ENCODE results near the gene TFEB. TPM values are rescaled to one million over a fixed set of nuclear protein-coding genes. Genes with fewer than 3 reads are reported as not detected.

Gene TFEB
- total RNA-seq, 1 donor from 2014 or later = 35.5 TPM

DNA sequence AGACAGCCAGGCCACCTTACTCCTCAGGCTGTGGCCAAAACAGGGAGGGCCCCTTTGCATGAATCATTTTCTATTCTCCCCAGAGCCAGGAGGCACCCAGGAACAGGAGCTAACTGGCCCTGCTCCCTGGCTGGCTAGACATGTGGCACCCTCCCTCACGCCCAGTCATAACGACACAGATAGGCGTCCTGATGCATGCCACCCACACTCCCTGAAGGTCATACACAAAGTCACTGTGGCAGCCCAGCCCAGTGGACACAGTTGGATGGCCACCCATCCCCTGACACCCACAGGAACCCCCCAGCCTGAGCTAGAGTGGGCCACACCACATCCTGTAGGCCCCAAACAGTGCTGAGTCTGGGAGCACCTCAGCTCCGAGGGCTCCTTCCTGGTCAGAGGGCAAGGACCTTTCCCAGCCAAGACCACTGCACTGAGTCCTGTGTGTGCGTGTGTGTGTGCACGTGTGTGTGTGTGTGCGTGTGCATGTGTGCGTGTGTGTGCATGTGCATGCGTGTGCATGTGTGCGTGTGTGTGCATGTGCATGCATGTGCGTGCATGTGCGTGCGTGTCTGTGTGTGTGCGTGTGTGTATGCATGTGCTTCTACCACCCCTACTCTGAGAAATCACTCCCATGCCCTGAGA is 21.6 kb downstream of the TFEB start:
- no peak for DNase-seq (ENCODE audit: low spot score)
- ATAC-seq = peak; percentile 27
- intact Hi-C loops (cut with DNase I) = no loop called here

DNA sequence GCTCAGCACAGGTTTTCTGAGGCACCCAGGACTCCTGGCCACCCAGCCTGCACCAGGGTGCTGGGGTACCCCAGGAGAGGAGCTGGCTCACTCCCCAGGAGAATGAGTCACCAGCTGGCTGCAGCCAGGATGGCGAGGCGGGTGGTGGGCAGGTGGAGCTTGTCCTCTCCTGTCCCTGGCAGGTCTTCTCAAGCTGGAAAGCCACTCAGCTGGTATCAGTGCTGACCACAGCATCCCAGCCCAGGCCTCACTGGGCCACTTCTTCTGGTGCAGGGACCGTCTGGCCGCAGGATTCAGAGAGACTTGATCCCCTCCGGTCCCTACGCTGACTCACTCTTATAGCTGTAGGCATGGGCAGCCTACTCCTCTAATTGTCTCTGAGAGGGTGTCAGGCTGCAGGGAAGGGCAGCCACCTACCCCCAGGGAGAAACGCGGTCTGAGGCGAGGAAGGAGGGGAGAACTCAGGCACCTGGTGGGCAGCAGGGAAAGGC is 22.2 kb downstream of the TFEB start:
- intact Hi-C loops (cut with DNase I) = no loop called here
- DNase-seq (ENCODE audit: low spot score) (no peak), ATAC-seq (peak; percentile 39)

DNA sequence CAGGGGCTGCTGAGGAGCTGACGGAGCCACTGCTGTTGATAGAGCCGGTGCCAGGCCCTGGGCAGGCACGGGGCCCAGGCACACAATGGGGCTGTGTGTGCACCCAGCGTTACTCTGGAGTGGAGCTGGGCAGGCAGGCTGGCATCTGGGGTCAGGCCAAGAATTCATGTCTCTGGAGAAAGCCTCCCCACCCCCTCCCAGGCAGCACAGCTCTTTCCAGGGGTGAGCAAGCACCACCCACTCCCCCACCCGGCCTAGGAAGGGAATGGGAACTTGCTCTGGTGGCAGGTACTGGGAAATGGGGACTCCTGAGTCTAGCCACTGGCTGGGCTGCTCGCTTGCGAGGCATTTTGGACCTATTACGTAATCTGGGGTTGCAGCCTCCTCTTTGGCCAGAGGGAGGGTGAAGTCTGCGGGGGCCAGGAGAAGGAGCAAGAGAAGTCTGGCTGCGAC is 22.7 kb downstream of the TFEB start:
- DNase-seq (ENCODE audit: low spot score) = peak; percentile 82
- ATAC-seq = peak; percentile 70
- intact Hi-C loops (cut with DNase I) = no loop called here

DNA sequence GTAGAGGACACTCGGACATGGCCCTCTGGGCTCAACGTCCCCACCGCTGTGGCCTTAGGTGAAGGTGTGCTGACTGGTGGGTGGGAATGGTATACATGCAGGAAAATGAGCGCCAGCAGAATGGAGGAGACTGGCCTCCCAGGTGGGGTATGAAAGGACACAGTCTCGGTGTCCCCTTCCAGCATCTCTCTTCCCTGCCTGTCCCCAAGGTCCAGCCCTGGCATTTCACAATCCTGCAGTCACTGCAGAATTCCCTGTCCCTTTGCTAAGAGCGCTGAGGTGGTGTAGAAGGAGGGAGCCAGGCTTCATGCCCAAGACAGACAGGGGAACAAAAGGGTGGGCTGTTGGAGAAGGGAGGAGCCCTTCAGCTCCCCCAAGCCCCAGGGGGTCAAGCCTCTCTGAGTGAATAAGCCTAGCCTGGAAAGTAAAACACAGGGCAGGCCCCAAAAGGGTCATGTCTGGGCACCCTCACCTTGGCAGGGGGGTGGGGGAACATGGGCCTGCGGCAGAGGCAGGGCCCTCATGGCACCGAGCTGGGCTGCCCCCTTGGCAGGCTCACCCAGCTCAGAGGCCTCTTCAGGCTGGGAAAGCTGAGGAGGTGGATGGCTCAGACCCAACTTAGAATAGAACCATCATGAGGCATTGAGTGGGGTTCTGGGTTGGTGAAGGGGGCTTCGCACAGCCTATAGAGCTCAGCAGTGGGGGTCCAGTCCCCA is 23.9 kb downstream of the TFEB start:
- ATAC-seq (no peak), DNase-seq (ENCODE audit: low spot score) (no peak)
- intact Hi-C loops (cut with DNase I) = no loop called here

DNA sequence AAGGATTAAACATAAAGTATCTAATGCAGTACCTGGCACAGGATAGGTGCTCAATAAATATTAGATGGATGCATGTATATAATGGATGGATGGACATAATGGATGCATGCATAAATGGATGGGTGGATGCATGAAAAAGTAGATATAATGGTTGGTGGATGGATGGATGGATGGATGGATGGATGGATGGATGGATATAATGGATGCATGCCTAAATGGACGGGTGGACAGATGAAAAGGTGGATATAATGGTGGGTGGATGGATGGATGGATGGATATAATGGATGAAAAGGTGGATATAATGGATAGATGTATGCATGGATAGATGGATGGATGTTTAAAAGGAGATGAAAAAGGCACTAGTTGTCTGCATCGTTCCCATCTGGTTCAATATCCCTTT is 26.0 kb downstream of the TFEB start:
- intact Hi-C loops (cut with DNase I) = no loop called here
- DNase-seq (ENCODE audit: low spot score) (no peak), ATAC-seq (no peak)

DNA sequence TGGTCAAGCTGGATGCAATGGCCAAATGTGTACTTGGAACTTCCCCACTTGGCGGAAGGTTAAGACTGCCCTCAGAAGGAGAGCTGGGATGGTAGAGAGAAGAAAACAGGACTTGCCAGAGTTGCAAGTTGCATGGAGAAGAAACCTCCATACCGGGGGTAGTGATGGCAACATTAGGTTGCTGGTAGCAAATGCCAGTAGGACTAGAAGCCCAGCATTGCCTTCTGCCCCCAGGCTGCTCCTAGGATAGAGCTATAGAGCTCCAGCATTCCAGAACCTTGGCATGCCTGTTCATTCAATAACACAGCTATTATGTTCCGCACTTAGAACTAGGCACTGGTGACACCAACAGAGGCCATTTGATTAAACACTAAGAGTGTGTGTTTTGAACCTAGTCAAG is 26.6 kb downstream of the TFEB start:
- no peak for DNase-seq (ENCODE audit: low spot score)
- intact Hi-C loops (cut with DNase I) = no loop called here
- ATAC-seq = no peak

DNA sequence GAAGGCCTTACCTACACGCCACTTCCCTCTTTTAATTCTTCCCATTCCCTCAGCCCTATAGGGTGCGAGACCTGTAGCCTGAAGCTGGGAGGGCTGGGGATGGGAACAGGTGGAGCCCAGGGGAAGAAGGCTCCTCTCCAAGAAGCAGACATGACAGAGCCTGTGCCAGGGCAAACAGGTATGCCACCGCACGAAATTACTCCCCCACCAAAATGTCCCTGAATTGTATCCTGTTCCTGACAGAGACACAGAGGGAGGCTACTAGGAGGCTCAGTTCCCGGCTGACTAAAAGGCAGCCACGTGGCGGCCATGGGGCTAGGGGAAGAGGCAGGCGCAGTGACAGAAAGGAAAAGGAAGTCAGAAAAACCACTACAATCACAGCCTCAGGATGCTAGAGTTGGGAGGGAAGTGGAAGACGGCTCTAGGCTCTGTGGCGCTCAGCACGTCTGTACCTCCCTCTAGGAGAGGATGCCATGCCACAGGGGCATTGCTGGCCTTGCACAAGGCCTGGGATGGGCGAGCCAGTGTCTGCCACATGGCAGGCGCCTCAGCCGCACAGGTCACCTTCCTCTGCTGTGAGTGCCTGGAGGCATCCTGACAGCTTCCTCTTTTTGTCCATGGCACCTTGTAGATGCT is 27.7 kb downstream of the TFEB start:
- no peak for ATAC-seq

DNA sequence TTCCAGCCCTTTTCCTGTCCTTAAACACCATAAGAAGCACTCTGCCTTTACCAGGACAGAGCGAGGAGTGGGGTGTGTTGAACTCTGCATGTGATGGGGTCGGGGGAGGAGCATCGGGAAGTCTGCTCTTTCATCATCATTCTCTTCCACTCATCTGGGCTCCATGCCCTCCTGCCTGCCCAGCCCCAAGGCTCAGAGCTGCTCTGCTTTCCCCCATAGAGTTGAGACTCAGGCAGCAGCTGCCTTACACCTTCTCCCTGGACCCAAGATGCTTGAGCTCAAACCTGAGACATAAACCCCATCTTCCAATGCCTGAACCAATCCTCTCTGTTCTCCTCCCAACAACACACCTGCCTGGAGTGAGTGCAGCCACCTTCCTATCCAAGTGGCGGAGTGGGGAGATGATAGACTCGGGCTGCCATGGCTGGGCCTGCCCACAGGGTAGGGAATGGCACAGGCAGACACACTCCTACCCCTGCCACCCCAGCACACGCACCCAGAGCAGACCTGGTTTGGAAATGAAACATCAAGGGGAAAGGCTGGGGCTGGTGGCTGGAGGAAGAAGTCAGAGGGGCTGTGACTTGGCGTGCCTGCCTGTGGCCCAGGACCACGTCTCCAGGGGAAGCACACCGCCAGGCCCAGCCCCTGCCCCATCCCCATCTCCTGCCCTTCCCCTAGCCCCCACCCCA is 28.4 kb downstream of the TFEB start:
- peak; percentile 85 for ATAC-seq
- no peak for DNase-seq (ENCODE audit: low spot score)
- intact Hi-C loops (cut with DNase I) = no loop called here

More for the DNA sequence above, 27.7 kb downstream of the TFEB start:
- intact Hi-C loops (cut with DNase I) = no loop called here
- no peak for DNase-seq (ENCODE audit: low spot score)

DNA sequence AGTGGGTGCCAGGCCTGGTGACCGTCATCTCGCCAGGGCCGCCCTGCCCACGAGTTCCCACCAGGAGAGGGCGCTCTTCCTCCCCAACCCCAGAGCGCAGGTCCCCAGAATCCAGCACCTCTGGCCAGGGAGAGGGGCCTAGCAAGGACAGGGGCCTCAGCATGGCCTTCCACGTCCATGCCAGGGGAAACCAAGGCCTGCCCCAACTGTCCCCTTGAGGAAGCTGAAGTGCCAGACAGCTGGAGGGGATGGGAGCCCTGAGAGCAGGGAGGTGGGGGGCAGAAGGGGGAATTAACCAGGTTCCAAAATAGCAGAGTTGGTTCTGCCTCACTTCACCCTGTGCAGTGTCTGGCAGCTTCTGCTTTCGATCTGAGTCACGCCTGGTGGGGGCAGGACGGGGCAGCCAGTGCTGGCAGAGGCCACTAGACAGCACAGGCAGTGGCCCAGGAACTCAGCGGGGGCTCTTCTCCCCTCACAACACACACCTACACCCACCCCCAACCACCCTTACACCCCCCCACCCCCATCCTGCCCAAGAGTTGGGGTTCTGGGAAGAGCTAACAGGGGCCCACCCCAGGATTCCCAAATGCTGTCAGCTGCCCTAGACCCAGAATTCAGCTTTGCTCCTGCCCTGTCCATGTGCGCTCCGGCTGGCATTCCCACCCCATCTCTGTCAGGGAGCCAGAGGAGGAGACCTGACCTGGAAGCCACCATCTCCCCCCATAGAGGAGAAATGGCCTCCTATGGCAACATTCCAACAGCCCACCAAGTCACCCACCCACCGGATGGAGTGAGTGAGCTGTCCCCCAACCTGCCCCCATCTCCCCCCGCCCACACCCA is 29.2 kb downstream of the TFEB start:
- DNase-seq (ENCODE audit: low spot score) (peak; percentile 87), ATAC-seq (peak; percentile 90)
- intact Hi-C loops (cut with DNase I) = no loop called here

DNA sequence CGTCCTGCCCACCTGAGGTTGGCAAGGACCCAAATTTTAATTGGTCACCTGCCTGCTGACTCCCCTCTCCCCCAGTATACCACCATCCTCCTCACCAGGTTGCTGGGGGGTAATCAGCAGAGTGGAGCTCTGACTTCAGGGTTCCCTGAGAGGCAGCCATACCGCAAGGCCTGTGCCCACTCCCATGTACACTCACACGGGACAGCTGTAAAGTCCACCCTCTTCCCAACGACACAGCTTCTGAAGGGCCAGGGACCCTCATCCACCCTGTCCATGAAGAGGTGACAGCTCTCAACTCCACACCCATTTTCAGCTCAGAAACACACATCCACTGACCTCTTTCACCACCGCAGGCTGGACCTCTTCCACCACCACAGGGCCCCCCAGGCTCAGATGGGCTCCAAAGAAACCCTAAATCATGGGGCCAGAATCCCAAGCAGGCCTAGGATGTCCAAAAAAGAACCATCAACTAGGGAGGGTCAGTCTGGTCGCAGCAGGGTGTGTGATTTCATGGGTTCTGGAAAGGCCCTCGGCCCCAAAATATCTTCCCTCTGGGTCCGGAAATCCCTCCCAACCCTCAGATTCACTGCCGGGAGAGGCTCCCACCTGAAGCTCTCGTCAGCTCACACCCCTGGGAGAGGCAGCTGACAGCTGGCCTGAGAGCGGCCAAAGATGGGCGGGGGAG is 30.0 kb downstream of the TFEB start:
- DNase-seq (ENCODE audit: low spot score) (no peak), ATAC-seq (no peak)
- intact Hi-C loops (cut with DNase I) = no loop called here

DNA sequence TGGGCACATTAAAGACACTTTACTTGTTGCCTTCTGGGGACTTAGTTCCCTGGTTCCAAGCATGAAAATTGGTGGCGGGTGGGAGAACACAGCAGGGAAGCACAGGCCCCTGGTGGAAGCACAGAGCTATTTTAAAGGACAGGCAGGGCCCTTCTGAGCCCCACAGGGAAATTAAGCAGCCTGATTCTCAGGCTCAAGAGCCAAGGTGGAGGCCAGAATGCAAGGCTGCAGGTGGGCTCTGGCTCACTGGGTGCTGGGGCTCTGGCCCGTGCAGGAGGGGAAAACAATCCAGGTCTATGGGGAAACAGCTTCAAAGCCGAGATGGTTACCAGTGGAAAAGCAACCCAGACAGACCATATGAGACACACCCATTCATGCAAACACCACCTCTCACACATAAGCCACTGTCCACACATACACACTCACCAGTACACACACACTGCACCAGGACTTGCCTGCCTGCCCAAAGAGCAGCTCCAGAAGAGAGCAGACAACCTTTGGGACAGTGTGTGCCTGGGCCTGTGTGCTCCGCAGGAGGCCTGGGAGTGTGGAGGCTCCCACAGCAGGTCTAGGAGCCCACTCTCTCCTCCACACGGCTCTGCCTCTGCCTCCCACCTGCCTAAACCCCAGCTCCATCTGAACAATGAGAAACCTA is 30.6 kb downstream of the TFEB start:
- intact Hi-C loops (cut with DNase I) = no loop called here
- DNase-seq (ENCODE audit: low spot score) (no peak), ATAC-seq (no peak)

DNA sequence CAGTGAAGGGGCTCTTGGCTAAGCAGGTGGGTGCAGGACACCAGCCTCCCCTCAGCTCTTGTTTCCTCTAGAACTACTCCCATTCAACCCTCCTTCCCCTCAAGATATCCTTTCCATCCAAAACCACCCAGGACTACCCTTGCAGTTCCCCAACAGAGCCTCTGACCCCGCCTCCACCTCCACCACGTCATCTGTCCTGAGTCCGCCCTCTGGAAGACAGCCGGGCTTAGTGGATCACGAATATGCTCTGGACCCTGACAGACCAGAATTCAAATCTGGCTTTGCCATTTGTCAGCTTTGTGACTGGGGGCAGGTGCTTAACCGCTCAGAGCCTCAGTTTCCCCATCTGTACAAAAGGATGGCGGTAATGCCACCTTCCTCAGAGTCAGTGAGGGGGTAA is 31.4 kb downstream of the TFEB start:
- ATAC-seq = no peak
- no peak for DNase-seq (ENCODE audit: low spot score)
- intact Hi-C loops (cut with DNase I) = no loop called here

DNA sequence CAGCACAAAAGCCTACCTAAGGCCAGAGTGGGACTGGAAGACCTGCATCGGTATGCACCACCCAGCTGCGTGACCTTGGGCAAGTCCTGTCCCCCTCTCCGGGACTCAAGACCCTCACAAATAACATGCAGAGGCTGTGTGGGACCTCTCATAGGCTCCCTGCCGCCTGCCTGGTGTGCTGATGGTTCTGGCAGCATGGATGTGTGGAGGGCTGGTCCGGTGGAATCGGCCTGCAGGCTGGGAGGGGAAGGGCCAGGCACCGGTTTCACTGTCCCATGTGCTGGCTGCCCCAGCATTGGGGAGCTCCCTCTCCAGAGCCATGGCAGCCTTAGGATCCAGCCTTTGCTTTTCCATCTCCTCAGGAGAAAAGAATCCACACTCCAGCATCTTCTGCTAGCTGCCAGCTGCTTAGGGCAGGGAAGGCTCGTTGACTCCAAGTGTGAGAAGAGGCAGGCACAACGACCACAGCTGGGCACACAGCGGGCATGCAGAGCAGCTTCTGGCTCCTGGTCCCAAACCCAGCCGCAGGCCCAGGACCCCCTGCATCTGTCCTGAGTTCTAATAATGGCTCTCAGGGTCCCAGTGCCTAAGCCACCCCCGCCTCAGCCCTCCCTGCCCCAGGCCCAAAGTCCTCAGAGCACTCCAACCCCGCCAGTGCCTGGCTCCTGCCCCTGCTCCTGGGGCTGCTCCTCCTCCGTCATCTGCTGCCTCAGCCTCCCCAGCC is 32.5 kb downstream of the TFEB start:
- ATAC-seq = no peak
- DNase-seq (ENCODE audit: low spot score) = no peak
- intact Hi-C loops (cut with DNase I) = no loop called here

DNA sequence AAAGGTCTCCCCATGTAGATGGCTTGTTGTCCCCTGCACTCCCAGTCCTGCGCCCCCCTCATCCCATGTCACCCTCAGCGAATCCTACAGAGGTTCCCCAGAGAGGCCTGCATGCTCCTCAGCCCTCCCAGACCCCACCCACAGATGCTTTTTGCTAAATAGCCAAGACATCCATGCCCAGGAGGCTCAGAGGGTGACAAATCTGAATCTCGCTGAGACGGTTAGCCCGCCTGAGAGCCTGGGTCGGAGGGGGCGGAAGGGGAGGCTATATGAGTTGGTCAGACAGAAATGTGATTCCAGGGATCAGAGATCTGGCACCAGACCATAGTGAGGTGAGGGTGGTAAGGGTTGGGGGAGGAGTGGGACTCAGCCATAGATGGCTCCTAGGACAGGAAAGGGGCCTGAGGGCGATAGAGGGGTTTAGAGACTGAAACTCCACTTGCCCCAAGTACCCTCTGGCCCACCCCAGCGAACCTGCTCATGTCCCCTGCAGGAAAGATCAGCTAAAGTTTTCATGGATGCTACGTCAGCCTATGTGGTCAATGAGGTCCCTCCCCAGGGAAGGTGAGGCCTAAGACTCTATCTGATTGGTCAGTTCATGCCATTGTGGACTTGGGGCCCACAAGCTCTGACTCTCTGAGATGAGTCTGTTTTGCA is 33.2 kb downstream of the TFEB start:
- ATAC-seq (no peak), DNase-seq (ENCODE audit: low spot score) (no peak)
- intact Hi-C loops (cut with DNase I) = no loop called here

DNA sequence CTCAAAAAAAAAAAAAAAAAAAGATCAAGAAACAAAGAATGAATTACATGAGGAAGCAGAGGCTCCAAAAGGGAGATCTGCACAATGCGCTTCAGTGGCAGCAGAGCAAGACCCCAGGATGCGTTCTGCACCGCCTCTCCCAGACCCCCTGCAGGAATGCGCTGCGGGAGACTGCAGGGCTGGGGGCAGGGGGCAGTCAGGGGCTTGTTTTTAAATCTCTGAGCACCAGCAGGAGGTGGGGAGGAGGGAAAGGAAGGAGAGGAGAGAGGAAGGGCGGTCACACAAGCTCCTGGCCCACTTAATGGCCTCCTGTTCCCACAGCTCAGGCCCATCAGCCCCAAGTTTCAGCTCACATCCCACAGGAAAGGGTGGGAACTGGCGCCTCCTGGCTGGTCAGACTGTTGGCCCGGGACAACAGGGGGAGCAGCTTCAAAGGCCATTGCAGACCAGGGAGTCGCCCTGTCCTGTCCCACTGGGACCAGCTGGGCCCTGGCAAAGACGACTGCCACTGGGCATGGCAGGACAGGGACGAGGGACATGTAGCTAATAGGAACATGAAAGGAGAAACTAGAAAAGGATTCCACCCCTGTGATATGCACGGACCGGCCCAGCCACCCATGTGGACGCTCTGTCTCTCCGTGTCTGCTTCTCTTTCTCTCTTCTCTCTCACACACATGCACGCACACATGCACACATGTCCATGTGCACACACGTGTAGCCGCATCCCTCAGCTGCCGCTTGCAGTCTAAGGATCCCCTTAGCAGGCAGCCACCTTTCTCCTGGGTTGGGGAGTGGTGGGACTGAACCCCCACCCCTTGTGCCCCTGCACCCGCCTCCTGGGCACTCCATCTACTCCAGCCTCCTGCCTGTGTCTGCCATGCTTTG is 34.7 kb downstream of the TFEB start:
- intact Hi-C loops (cut with DNase I) = no loop called here
- no peak for ATAC-seq
- no peak for DNase-seq (ENCODE audit: low spot score)

DNA sequence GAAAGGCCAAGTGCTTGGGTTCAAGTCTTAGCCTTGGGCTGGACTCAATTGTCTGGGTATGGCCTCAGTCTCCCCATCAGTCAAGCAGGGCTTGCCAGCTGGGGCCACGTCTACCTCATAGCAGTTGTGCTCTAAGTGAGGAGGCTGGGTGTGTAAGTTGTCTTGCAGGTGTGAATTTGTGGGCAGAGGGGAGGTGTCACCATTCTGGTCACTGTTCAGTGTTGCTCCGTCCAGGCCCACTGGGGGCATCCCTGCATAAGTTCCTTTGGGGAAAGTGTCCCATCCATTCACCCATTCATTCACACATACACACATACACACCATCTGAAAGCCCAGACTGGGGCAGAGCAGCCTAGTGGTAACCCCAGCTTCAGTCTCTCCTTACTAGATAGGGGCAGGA is 36.3 kb downstream of the TFEB start:
- DNase-seq (ENCODE audit: low spot score) = no peak
- intact Hi-C loops (cut with DNase I) = no loop called here
- ATAC-seq = peak; percentile 3
